ENCODE measurements around the gene ANXA4.

DNA sequence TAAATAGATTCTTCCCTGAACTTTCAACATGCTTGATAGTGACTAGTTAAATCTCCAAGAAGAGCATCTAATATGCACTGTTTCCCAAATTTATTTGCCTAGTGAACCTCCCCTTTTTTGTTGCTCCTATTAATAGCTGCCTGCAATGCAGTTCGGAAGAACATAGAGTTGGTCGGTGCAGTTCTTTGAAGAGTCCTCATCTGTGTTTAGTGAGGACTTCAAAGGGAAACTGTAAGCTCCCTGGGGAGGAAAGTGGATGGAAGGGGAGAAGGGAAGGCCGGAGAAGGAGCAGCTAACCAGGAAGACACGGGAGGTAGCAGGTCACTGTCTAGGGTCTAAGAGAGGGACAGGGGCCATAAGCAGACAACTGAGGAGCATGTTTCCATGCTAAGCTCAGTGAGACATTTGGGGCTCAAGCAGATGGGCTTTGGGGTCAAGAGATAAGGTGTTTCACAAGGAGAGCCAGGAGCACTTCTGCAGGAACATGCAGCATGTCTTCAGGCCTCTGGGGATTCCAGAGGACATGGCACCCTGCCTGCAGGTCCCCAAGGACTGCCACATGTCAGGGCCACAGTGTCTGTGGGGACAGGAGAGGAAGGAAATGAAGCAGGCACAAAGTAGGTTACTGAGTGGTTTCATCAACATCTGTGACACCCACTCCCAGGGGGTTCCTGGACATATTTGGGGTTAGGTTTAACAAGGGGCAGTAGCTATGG, 48.7 kb upstream of the ANXA4 start:
- no peak for TF ChIP-seq USF2 (IDR thresholded peaks at IDR 0.05; ENCODE audit: borderline replicate concordance, low read depth, low read length)
- TF ChIP-seq IRF3 (IDR thresholded peaks at IDR 0.05; ENCODE audit: low read depth, low read length): no peak
- TF ChIP-seq, protein P1, sequence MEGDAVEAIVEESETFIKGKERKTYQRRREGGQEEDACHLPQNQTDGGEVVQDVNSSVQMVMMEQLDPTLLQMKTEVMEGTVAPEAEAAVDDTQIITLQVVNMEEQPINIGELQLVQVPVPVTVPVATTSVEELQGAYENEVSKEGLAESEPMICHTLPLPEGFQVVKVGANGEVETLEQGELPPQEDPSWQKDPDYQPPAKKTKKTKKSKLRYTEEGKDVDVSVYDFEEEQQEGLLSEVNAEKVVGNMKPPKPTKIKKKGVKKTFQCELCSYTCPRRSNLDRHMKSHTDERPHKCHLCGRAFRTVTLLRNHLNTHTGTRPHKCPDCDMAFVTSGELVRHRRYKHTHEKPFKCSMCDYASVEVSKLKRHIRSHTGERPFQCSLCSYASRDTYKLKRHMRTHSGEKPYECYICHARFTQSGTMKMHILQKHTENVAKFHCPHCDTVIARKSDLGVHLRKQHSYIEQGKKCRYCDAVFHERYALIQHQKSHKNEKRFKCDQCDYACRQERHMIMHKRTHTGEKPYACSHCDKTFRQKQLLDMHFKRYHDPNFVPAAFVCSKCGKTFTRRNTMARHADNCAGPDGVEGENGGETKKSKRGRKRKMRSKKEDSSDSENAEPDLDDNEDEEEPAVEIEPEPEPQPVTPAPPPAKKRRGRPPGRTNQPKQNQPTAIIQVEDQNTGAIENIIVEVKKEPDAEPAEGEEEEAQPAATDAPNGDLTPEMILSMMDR (IDR thresholded peaks at IDR 0.05): no peak
- no peak for TF ChIP-seq MAX (IDR thresholded peaks at IDR 0.05; ENCODE audit: low read depth)
- TF ChIP-seq YY1 (IDR thresholded peaks at IDR 0.05; ENCODE audit: low read depth): no peak
- no peak for TF ChIP-seq POLR2AphosphoS5 (IDR thresholded peaks at IDR 0.05; ENCODE audit: low read depth, low read length)
- TF ChIP-seq EZH2phosphoT487 (IDR thresholded peaks at IDR 0.05; ENCODE audit: borderline replicate concordance, low read depth): no peak
- TF ChIP-seq USF1 (IDR thresholded peaks at IDR 0.05; ENCODE audit: borderline replicate concordance, low read depth): no peak
- TF ChIP-seq GATA2 (CRISPR knock-in tag; IDR thresholded peaks at IDR 0.05): no peak
- TF ChIP-seq TCF12 (IDR thresholded peaks at IDR 0.05): no peak
- no peak for TF ChIP-seq RAD21 (IDR thresholded peaks at IDR 0.05; ENCODE audit: low read length)
- no peak for TF ChIP-seq SMC3 (IDR thresholded peaks at IDR 0.05; ENCODE audit: low read depth, low read length)

Data from SK-N-SH (cell line).